ENCODE measurements around the gene DIAPH2.

Gene DIAPH2

GRCh38 chrX:97167333-97167732 lies 482.7 kb downstream of the DIAPH2 start (continued):
- TF ChIP-seq ZNF768 (tag by site-specific recombination; IDR thresholded peaks at IDR 0.05), result no peak
- no peak for TF ChIP-seq ZBTB10 (tag by site-specific recombination; IDR thresholded peaks at IDR 0.05)
- no peak for TF ChIP-seq ZNF664 (tag by site-specific recombination; IDR thresholded peaks at IDR 0.05)
- no peak for TF ChIP-seq PRDM1 (tag by site-specific recombination; IDR thresholded peaks at IDR 0.05)
- no peak for TF ChIP-seq ZFP41 (tag by site-specific recombination; IDR thresholded peaks at IDR 0.05; ENCODE audit: borderline replicate concordance)
- TF ChIP-seq ZNF341 (tag by site-specific recombination; IDR thresholded peaks at IDR 0.05; ENCODE audit: low read depth), result no peak
- no peak for TF ChIP-seq ZNF221 (tag by site-specific recombination; IDR thresholded peaks at IDR 0.05; ENCODE audit: borderline replicate concordance)

GRCh38 chrX:97168646-97169045 lies 484.0 kb downstream of the DIAPH2 start:
- no peak overlapping the region for H3K27ac ChIP-seq (ENCODE audit: extremely low read depth, low read depth, low read length)
- no peak for TF ChIP-seq ZNF658 (tag by site-specific recombination; IDR thresholded peaks at IDR 0.05)
- H3K4me1 ChIP-seq (ENCODE audit: control insufficient read depth, insufficient read depth, low read length), result no peaks in the 10 kb centered on the region
- CTCF ChIA-PET, result no interaction called here
- H3K36me3 ChIP-seq (ENCODE audit: control insufficient read depth in 2 of 2, insufficient read depth in 1 of 2, low read length in 2 of 2), result no peaks in the 10 kb centered on the region
- POLR2A ChIA-PET, result no interaction called here
- H3K4me3 ChIP-seq (ENCODE audit: low read depth, low read length), result no peak overlapping the region
- H3K9me3 ChIP-seq (ENCODE audit: control insufficient read depth, insufficient read depth, low read depth, low read length), result no peaks in the 10 kb centered on the region

- H3K4me1 ChIP-seq (ENCODE audit: control insufficient read depth, insufficient read depth, low read length), result no peaks in the 10 kb centered on the region
- no peak overlapping the region for H3K4me3 ChIP-seq (ENCODE audit: low read depth, low read length)
- POLR2A ChIA-PET, result no interaction called here
- no peaks in the 10 kb centered on the region for H3K36me3 ChIP-seq (ENCODE audit: control insufficient read depth in 2 of 2, insufficient read depth in 1 of 2, low read length in 2 of 2)
- no peak overlapping the region for H3K27ac ChIP-seq (ENCODE audit: extremely low read depth, low read depth, low read length)
- CTCF ChIA-PET, result interaction anchor here (0.7 kb wide), 1 partner anchor 127 kb away, joined by 3 read pairs; no protein-coding TSS in a partner anchor
- no peak for TF ChIP-seq KLF7 (tag by site-specific recombination; IDR thresholded peaks at IDR 0.05; ENCODE audit: borderline replicate concordance)
- no peak for TF ChIP-seq KLF1 (tag by site-specific recombination; IDR thresholded peaks at IDR 0.05)
- no peak for TF ChIP-seq ZNF76 (tag by site-specific recombination; IDR thresholded peaks at IDR 0.05; ENCODE audit: borderline replicate concordance, low read depth)
- no peak for TF ChIP-seq ZNF837 (tag by site-specific recombination; IDR thresholded peaks at IDR 0.05)
- TF ChIP-seq YY1 (tag by site-specific recombination; IDR thresholded peaks at IDR 0.05), result no peak
- no peak for TF ChIP-seq WT1 (tag by site-specific recombination; IDR thresholded peaks at IDR 0.05)
- H3K9me3 ChIP-seq (ENCODE audit: control insufficient read depth, insufficient read depth, low read depth, low read length), result no peaks in the 10 kb centered on the region
Measured at GRCh38 chrX:97175147-97175546, 490.5 kb downstream of the DIAPH2 start.

GRCh38 chrX:97189668-97190067 lies 505.0 kb downstream of the DIAPH2 start:
- H3K9me3 ChIP-seq (ENCODE audit: control insufficient read depth, insufficient read depth, low read depth, low read length), result no peaks in the 10 kb centered on the region
- CTCF ChIA-PET, result no interaction called here
- no peak overlapping the region for H3K27ac ChIP-seq (ENCODE audit: extremely low read depth, low read depth, low read length)
- no peaks in the 10 kb centered on the region for H3K4me1 ChIP-seq (ENCODE audit: control insufficient read depth, insufficient read depth, low read length)
- no peak overlapping the region for H3K4me3 ChIP-seq (ENCODE audit: low read depth, low read length)
- H3K36me3 ChIP-seq (ENCODE audit: control insufficient read depth in 2 of 2, insufficient read depth in 1 of 2, low read length in 2 of 2), result no peaks in the 10 kb centered on the region
- POLR2A ChIA-PET, result no interaction called here
- TF ChIP-seq PRDM2 (tag by site-specific recombination; IDR thresholded peaks at IDR 0.05; ENCODE audit: borderline replicate concordance), result no peak
- no peak for TF ChIP-seq GLIS2 (tag by site-specific recombination; IDR thresholded peaks at IDR 0.05)
- TF ChIP-seq KLF7 (tag by site-specific recombination; IDR thresholded peaks at IDR 0.05; ENCODE audit: borderline replicate concordance), result no peak
- TF ChIP-seq EGR2 (tag by site-specific recombination; IDR thresholded peaks at IDR 0.05; ENCODE audit: low read depth), result no peak
- no peak for TF ChIP-seq ZNF391 (tag by site-specific recombination; IDR thresholded peaks at IDR 0.05; ENCODE audit: borderline replicate concordance, low read depth)
- TF ChIP-seq ZNF19 (tag by site-specific recombination; IDR thresholded peaks at IDR 0.05; ENCODE audit: low read depth), result no peak
- TF ChIP-seq ZNF560 (tag by site-specific recombination; IDR thresholded peaks at IDR 0.05; ENCODE audit: borderline replicate concordance), result no peak
- TF ChIP-seq HOXC10 (CRISPR knock-in tag; IDR thresholded peaks at IDR 0.05), result no peak
- no peak for TF ChIP-seq GFI1B (tag by site-specific recombination; IDR thresholded peaks at IDR 0.05)

Data from HEK293 (cell line).